Endothelial cell of umbilical vein (primary cell): Measurements from ENCODE around the gene MOB3B. TPM values are rescaled to one million over a fixed set of nuclear protein-coding genes. Genes with fewer than 3 reads are reported as not detected.

Experiments
- BruUV-seq: library from RNA; stranded (reverse); fragments of 400-500 nt; replicated peaks from 2 replicates; lab custom pipeline; 2021; lab: Mats Ljungman, UMichigan
- CTCF ChIA-PET: fragments of 300-600, 350-600 bp; sonication (Branson Sonifier 250); formaldehyde crosslinking; loops from one replicate; lab custom pipeline; 2021; ENCODE audit warnings: antibody characterized with exemption, inconsistent platforms; lab: Charles Lee
- POLR2A ChIA-PET: fragments of 300-600, 350-600 bp; sonication (Branson Sonifier 250); formaldehyde crosslinking; loops from one replicate; lab custom pipeline; 2021; ENCODE audit warnings: antibody characterized with exemption, inconsistent platforms; lab: Charles Lee
- DNase-seq: peaks from one replicate; pipeline ENCODE4 v3.0.0-alpha.2; 2011; ENCODE audit warnings: low read depth, low spot score
- FAIRE-seq: peaks from 2 replicates; lab custom pipeline; 2011; peaks lifted over from hg19 to GRCh38; lab: Jason Lieb, UNC
- H2AFZ ChIP-seq: 2 replicates; pipeline ENCODE4 v1.6.0; 2012; ENCODE audit warnings: low read depth, low read length, control low read depth, inconsistent platforms
- H3K27ac ChIP-seq: 2 replicates; pipeline ENCODE4 v1.5.1; 2011; ENCODE audit warnings: low read depth, mild to moderate bottlenecking, control low read depth, low read length, moderate library complexity; ENCODE audit not compliant: insufficient read depth
- H3K27me3 ChIP-seq, 2 experiments: 2 replicates each; pipeline versions ENCODE4 v1.6.0 to v1.6.1; 2011; ENCODE audit warnings: low read length in 2 of 2, mixed read lengths in 1 of 2; ENCODE audit not compliant: control insufficient read depth in 2 of 2, insufficient read depth in 2 of 2
- H3K36me3 ChIP-seq, 2 experiments: 2 replicates in 1 of 2; 3 replicates in 1 of 2; pipeline ENCODE4 v1.5.1; 2011; ENCODE audit warnings: low read length in 2 of 2, mild to moderate bottlenecking in 1 of 2, moderate library complexity in 1 of 2; ENCODE audit not compliant: control insufficient read depth in 2 of 2, insufficient read depth in 2 of 2; ENCODE audit errors: extremely low read depth in 1 of 2
- H3K4me1 ChIP-seq: 3 replicates; pipeline ENCODE4 v1.5.1; 2011; ENCODE audit warnings: mild to moderate bottlenecking, low read length; ENCODE audit not compliant: control insufficient read depth, insufficient read depth; ENCODE audit errors: extremely low read depth
- H3K4me2 ChIP-seq: 2 replicates; pipeline ENCODE4 v1.6.1; 2011; ENCODE audit warnings: low read length, control low read depth, mixed read lengths; ENCODE audit not compliant: insufficient read depth
- H3K4me3 ChIP-seq, 3 experiments: fragments of 200-600 bp in 1 of 3; sonication (generic), shearing (Covaris generic) in 1 of 3; replicated peaks in 1 of 3; 2 replicates each; pipeline ENCODE4 v1.5.1; 2011 to 2016; ENCODE audit warnings: control low read depth in 3 of 3, low read length in 3 of 3, mild to moderate bottlenecking in 2 of 3, inconsistent platforms in 1 of 3, low read depth in 1 of 3, moderate library complexity in 1 of 3; ENCODE audit not compliant: insufficient read depth in 1 of 3
- H3K79me2 ChIP-seq: 2 replicates; pipeline ENCODE4 v1.6.0; 2012; ENCODE audit warnings: low read length, inconsistent platforms; ENCODE audit not compliant: control insufficient read depth, insufficient read depth
- H3K9ac ChIP-seq: replicated peaks from 2 replicates; pipeline ENCODE3; 2011; ENCODE audit warnings: low read length, control low read depth; ENCODE audit not compliant: insufficient read depth; ENCODE audit errors: extremely low read depth
- H3K9me1 ChIP-seq: replicated peaks from 3 replicates; pipeline ENCODE4 v1.6.0; 2011; ENCODE audit warnings: mild to moderate bottlenecking, low read length; ENCODE audit not compliant: control insufficient read depth, insufficient read depth; ENCODE audit errors: extremely low read depth
- H3K9me3 ChIP-seq: replicated peaks from 2 replicates; pipeline ENCODE4 v1.5.1; 2012; ENCODE audit warnings: low read length, inconsistent platforms; ENCODE audit not compliant: control insufficient read depth, insufficient read depth
- H4K20me1 ChIP-seq: replicated peaks from 2 replicates; pipeline ENCODE3; 2011; ENCODE audit warnings: mild to moderate bottlenecking, low read length; ENCODE audit not compliant: control insufficient read depth, insufficient read depth; ENCODE audit errors: extremely low read depth
- CTCF ChIP-seq, 2 donors: IDR thresholded peaks; 1 replicate in 1 of 2; 2 replicates in 1 of 2; pipeline ENCODE4 v1.5.1; 2011; ENCODE audit warnings: low read length in 2 of 2, mild to moderate bottlenecking in 2 of 2, moderate library complexity in 2 of 2, control low read depth in 1 of 2, inconsistent platforms in 1 of 2, low read depth in 1 of 2; ENCODE audit not compliant: insufficient read depth in 1 of 2; ENCODE audit errors: extremely low read depth in 1 of 2
- EZH2 ChIP-seq: IDR thresholded peaks from 2 replicates; pipeline ENCODE4 v1.6.1; 2012; ENCODE audit warnings: borderline replicate concordance, low read depth, mild to moderate bottlenecking, moderate library complexity, low read length, inconsistent platforms; ENCODE audit not compliant: severe bottlenecking
- FOS ChIP-seq: IDR thresholded peaks from 2 replicates; pipeline ENCODE4 v1.6.1; 2011; ENCODE audit warnings: mild to moderate bottlenecking, low read length, moderate library complexity, borderline replicate concordance; ENCODE audit not compliant: insufficient read depth
- GATA2 ChIP-seq: IDR thresholded peaks from 2 replicates; pipeline ENCODE4 v1.7.0; 2011; ENCODE audit warnings: low read depth, mild to moderate bottlenecking, moderate library complexity, mixed read lengths, low read length; ENCODE audit not compliant: insufficient read length, insufficient read depth
- JUN ChIP-seq: IDR thresholded peaks from 2 replicates; pipeline ENCODE4 v1.6.1; 2011; ENCODE audit warnings: borderline replicate concordance, low read depth; ENCODE audit not compliant: insufficient read length, insufficient read depth
- MAX ChIP-seq: IDR thresholded peaks from 2 replicates; pipeline ENCODE4 v1.6.1; 2011; ENCODE audit not compliant: insufficient read depth, insufficient read length
- MYC ChIP-seq: IDR thresholded peaks from one replicate; pipeline ENCODE4 v1.6.1; 2011; ENCODE audit warnings: mild to moderate bottlenecking, low read depth, low read length
- POLR2A ChIP-seq: IDR thresholded peaks from 2 replicates; pipeline ENCODE4 v1.6.1; 2012; ENCODE audit warnings: low read depth, mild to moderate bottlenecking, control low read depth, low read length
- POLR2AphosphoS5 ChIP-seq: IDR thresholded peaks from 2 replicates; pipeline ENCODE4 v1.6.1; 2012; ENCODE audit warnings: low read depth, mild to moderate bottlenecking, control low read depth, low read length, moderate library complexity; ENCODE audit not compliant: insufficient read depth
- dilution Hi-C: fragments of 300-500 bp; cut with MboI; formaldehyde crosslinking; loops from one replicate; pipeline ENCODE4 v1.15.0; 2019; ENCODE audit warnings: low sequenced_read_pairs; ENCODE audit not compliant: extremely low pct_ligation_motif_present
- intact Hi-C: fragments of 100-400 bp; cut with micrococcal nuclease; formaldehyde crosslinking; loops from one replicate; pipeline ENCODE4 v1.10.0; 2022
- polyA plus RNA-seq, 4 experiments: library from polyadenylated mRNA; depleted of rRNA in 3 of 4; stranded (reverse) in 3 of 4; unstranded in 1 of 4; fragments of >200 nt; gene quantifications; 2 replicates each; pipeline versions ENCODE4 v1.2.1 to v1.2.3, GENCODE V29; 2011 to 2012; ENCODE audit warnings: missing spikeins in 1 of 4
- total RNA-seq: library from RNA; stranded (reverse); gene quantifications from 2 replicates; pipeline ENCODE4 v1.2.3, GENCODE V29; 2021

Gene MOB3B
- total and polyA plus RNA-seq, 2 donors (not counting 3 experiments of a cell fraction or from before 2014, with no cell fraction given): 0.03 TPM; not detected in 1

DNA sequence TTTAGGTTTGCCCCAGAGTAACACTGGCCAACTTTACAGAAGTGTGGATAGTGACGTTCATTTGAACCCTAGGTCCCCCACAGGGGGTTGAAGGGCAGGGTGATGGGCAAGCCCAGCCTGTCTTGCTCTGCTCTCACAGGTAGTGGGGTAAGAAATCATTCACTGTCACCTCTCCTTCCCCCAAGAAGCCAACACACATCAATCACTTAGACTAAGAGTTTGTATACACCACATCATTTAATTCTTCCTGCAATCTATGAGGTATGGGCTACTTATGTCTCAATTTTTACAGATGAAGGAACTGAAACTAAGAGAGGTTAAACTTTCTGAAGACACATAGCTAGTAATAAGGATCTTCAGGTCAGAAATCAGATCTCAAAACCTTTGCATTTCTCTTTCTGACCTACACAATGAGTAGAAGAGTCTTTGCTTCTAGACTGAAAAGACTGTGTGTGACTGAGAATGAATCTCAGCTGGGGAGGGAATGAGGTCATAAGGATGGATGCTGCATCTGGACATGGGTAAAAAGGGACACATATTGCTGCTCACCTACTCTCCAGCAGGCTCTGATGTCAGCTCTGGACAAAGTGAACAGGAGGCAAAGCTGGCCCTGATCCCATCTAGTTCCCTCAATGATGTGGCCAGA lies 151.7 kb downstream of the MOB3B start:
- FAIRE-seq: no peak
- H3K4me3 ChIP-seq: no peak overlapping the region
- BruUV-seq: no TSS peak
- H3K79me2 ChIP-seq: no peaks in the 10 kb centered on the region
- no peaks in the 10 kb centered on the region for H3K27me3 ChIP-seq
- no peak overlapping the region for H3K9ac ChIP-seq
- CTCF ChIA-PET: no interaction called here
- no peaks in the 10 kb centered on the region for H3K4me1 ChIP-seq
- H3K9me1 ChIP-seq: no peaks in the 10 kb centered on the region
- no peak for DNase-seq
- no peak overlapping the region for H3K27ac ChIP-seq
- POLR2A ChIA-PET: no interaction called here
- H4K20me1 ChIP-seq: no peaks in the 10 kb centered on the region
- H3K36me3 ChIP-seq: no peaks in the 10 kb centered on the region
- H3K4me2 ChIP-seq: no peak overlapping the region
- intact Hi-C loops (no loop called here), dilution Hi-C loops (no loop called here)
- no peak overlapping the region for H2AFZ ChIP-seq
- no peak for TF ChIP-seq JUN
- no peak for TF ChIP-seq EZH2
- TF ChIP-seq MAX: no peak
- no peak for TF ChIP-seq POLR2A
- no peak for TF ChIP-seq CTCF (IDR thresholded peaks at IDR 0.05; ENCODE audit: extremely low read depth in 1 of 2, insufficient read depth in 1 of 2, low read depth in 1 of 2, low read length in 2 of 2)
- no peak for TF ChIP-seq GATA2
- no peak for TF ChIP-seq FOS
- no peak for TF ChIP-seq POLR2AphosphoS5
- no peak for TF ChIP-seq MYC
- no peaks in the 10 kb centered on the region for H3K9me3 ChIP-seq
